LNCaP clone FGC (cell line): Measurements from ENCODE around the gene EML6.
A peak's percentile ranks its signal among the peaks of the same experiment; 100 is the strongest.
"Not testable (repeated sequence)": the region's sequence is repeated elsewhere in the genome, so short reads cannot be mapped to it uniquely, and the experiment has no call there.

Experiments
- DNase-seq: peaks from one replicate; pipeline ENCODE4 v3.0.0-alpha.2; 2011; ENCODE audit warnings: low read depth
- H3K4me3 ChIP-seq: 2 replicates; pipeline ENCODE4 v1.5.1; 2011; ENCODE audit warnings: mild to moderate bottlenecking, low read depth, low read length, control low read depth
- CTCF ChIP-seq: IDR thresholded peaks from 2 replicates; pipeline ENCODE4 v1.5.1; 2012; ENCODE audit warnings: mild to moderate bottlenecking; ENCODE audit not compliant: control insufficient read depth, insufficient read depth; ENCODE audit errors: extremely low read depth

The EML6 gene

GRCh38 chr2:54838585-54839035 lies 115.1 kb downstream of the EML6 start:
- peak; percentile 61 for TF ChIP-seq CTCF
- DNase-seq: peak; percentile 35
- H3K4me3 ChIP-seq: no peak overlapping the region

GRCh38 chr2:54839461-54840255 lies 116.2 kb downstream of the EML6 start:
- no peak overlapping the region for H3K4me3 ChIP-seq
- TF ChIP-seq CTCF: no peak
- DNase-seq: no peak

- DNase-seq: peak; percentile 88
Observed at GRCh38 chr2:54840559-54841468, 117.4 kb downstream of the EML6 start.

GRCh38 chr2:54841500-54841899 lies 118.0 kb downstream of the EML6 start:
- DNase-seq: not testable (repeated sequence)

More at GRCh38 chr2:54840559-54841468, 117.4 kb downstream of the EML6 start:
- TF ChIP-seq CTCF: no peak
- no peak overlapping the region for H3K4me3 ChIP-seq

GRCh38 chr2:54845094-54845493 lies 121.6 kb downstream of the EML6 start:
- no peak overlapping the region for H3K4me3 ChIP-seq
- DNase-seq: no peak
- TF ChIP-seq CTCF: no peak

More at GRCh38 chr2:54841500-54841899, 118.0 kb downstream of the EML6 start:
- not testable (repeated sequence) for H3K4me3 ChIP-seq

- TF ChIP-seq CTCF: no peak
- H3K4me3 ChIP-seq: no peak overlapping the region
- DNase-seq: no peak
Observed at GRCh38 chr2:54845514-54845913, 122.1 kb downstream of the EML6 start.
